Ramos (cell line): ENCODE measurements around the gene OBP2A.
"Not testable (repeated sequence)": the region's sequence is repeated elsewhere in the genome, so short reads cannot be mapped to it uniquely, and the experiment has no call there.

ENCODE experiments used
- in situ Hi-C: fragments of 300-500 bp; cut with MboI; formaldehyde crosslinking; loops from one replicate; pipeline ENCODE4 v1.14.3; 2022; ENCODE audit warnings: low sequenced_read_pairs; ENCODE audit not compliant: unreplicated experiment

The OBP2A gene

GRCh38 chr9:135545646-135546176 is at the start of gene OBP2A:
Gene OBP2A, plus strand, starts transcription at chr9:135546126. Its CDS starts 55 bp downstream, at chr9:135546181.
- in situ Hi-C loops = not testable (repeated sequence)

GRCh38 chr9:135498381-135499126 is 47.4 kb upstream of the OBP2A start:
- in situ Hi-C loops = no loop called here

GRCh38 chr9:135499326-135500070 is 46.4 kb upstream of the OBP2A start:
- in situ Hi-C loops = no loop called here

GRCh38 chr9:135500071-135500524 is 45.8 kb upstream of the OBP2A start:
- in situ Hi-C loops = no loop called here

- in situ Hi-C loops = no loop called here
Observed at GRCh38 chr9:135500525-135501260, 45.2 kb upstream of the OBP2A start, which contains the start of gene MRPS2. Gene MRPS2, plus strand, starts transcription at chr9:135500682. Its CDS starts 29 bp downstream, at chr9:135500711.

GRCh38 chr9:135501261-135502167 is 44.4 kb upstream of the OBP2A start:
- in situ Hi-C loops = no loop called here

- in situ Hi-C loops = no loop called here
Observed at GRCh38 chr9:135502168-135502872, 43.6 kb upstream of the OBP2A start.

GRCh38 chr9:135502873-135503321 is 43.0 kb upstream of the OBP2A start:
- in situ Hi-C loops = no loop called here

GRCh38 chr9:135503371-135504261 is 42.3 kb upstream of the OBP2A start:
- in situ Hi-C loops = no loop called here

GRCh38 chr9:135504262-135505243 is 41.4 kb upstream of the OBP2A start:
- in situ Hi-C loops = no loop called here

GRCh38 chr9:135505406-135506187 is 40.3 kb upstream of the OBP2A start:
- in situ Hi-C loops = no loop called here

GRCh38 chr9:135506327-135507103 is 39.4 kb upstream of the OBP2A start:
- in situ Hi-C loops = no loop called here

GRCh38 chr9:135507104-135508035 is 38.6 kb upstream of the OBP2A start:
- in situ Hi-C loops = no loop called here

GRCh38 chr9:135508211-135508820 is 37.6 kb upstream of the OBP2A start:
- in situ Hi-C loops = no loop called here
